UCSD-AML1 (cell line): ENCODE measurements around the gene ZNF576.
"Not testable (repeated sequence)": the region's sequence is repeated elsewhere in the genome, so short reads cannot be mapped to it uniquely, and the experiment has no call there.

Experiments used
- DNase-seq: peaks from one replicate; lab custom pipeline; 2025; ENCODE audit not compliant: unreplicated experiment; lab: John Stamatoyannopoulos, UW

Gene ZNF576

DNA sequence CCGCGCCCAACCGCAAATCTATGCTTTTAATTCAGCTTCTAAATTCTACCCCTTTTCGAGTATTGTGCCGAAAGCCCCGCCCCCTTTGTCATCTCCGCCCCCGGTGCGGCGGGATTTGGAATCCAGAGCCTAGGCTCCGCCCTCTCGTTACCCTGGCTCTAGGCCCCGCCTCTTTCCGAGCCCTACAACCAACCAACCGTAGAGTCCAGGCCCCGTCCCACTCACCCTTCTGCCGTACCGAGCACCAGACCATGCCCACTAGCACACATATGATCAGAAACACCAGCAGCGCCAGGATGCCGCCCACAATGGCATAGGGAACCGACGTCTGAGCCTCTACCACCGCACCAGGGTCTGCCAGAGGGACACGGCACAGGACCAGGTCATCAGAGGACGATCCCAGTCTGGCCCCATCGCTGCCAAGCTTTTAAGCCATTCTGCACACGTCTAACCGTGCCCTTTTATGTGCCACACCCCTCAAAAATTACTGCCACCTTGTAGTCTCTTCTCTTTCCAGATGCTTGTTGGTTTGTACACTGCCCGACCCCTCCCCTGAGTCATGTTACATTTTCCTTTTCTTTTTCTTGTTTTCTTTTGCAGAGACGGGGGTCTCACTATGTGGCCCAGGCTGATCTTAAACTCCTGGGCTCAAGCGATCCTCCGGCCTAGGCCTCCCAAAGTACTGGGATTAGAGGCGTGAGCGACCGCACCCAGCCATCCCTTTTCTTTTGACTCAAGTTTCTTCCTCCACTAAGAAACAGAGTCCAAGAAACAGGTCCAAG, 27.7 kb downstream of the ZNF576 start:
- no peak for DNase-seq

DNA sequence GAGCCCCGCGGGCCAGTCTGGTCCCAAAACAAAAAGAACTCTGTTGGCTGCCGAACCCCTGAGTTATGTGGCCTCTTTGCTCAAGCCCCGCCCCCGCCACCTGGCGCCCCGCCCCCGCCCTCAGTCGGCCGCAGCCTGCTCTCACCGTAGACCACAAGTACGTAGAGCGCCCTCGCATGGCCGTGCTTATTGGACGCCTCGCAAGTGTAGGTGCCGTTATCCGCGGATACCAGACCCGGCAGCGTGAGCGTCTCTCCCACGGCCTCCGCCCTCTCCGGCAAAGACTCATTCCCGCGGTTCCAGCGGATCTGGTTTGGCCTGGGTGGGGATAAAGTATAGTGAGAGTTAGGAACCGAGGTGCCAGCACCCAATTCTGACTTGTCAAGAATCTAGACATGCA, 28.5 kb downstream of the ZNF576 start:
- peak; percentile 85 for DNase-seq

GRCh38 chr19:43625918-43626579, 29.7 kb downstream of the ZNF576 start:
- peak; percentile 86 for DNase-seq

DNA sequence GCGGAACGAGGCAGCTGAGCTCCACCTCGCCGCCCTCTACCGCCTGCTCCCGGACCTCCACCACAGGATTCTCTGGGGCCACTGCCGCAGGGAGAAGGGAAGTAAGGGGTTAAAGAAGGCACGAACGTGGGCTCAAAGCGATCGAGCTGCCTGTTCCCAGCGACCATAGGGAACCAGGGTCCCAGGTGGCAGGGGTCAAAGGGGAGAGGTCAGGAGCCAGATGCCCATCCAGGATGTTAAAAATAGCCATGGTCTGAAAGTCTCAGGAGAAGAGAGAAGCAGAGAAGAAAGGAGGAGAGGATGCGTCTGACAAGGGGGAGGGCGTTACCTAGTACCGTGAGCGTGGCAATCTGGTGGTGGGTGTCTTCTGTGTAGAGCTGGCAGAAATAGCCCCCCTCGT, 30.4 kb downstream of the ZNF576 start:
- DNase-seq = no peak

- DNase-seq = no peak
Measured at GRCh38 chr19:43628646-43629326, 32.4 kb downstream of the ZNF576 start.

DNA sequence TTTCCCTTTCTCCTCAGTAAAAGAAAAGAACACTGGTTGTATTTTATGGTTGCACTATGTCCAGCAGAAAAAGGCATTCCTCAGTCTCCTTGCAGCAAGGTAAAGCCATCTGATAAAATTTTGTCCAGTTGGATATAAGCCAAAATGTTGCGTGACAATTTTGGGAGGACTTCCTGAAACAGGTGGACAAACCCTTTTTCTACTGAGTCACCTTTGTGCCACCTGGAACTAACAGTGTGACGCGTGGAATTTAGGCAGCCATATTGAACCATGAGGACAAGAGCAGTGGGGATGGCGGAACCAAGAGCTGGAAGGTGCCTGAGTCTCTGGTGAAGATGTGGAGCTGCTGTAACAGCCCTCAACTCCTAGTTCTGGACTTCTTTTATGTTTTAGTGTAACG, 35.1 kb downstream of the ZNF576 start:
- DNase-seq = no peak

DNA sequence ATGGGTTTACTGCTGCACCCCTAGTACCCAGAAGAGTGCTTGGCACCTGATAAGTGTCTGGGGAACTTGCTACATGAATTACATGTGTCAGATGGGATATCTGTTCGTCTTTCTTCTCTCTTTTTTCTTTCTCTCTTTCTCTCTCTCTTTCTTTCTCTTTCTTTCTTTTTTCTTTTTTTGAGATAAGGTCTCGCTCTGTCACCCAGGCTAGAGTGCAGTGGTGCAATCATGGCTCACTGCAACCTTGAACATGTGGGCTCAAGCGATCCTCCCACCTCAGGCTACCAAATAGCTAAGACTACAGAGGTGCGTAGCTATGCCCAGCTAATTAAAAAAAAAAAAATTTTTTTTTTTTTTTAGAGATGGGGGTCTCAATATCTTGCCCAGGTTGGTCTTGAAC, 37.1 kb downstream of the ZNF576 start:
- no peak for DNase-seq

DNA sequence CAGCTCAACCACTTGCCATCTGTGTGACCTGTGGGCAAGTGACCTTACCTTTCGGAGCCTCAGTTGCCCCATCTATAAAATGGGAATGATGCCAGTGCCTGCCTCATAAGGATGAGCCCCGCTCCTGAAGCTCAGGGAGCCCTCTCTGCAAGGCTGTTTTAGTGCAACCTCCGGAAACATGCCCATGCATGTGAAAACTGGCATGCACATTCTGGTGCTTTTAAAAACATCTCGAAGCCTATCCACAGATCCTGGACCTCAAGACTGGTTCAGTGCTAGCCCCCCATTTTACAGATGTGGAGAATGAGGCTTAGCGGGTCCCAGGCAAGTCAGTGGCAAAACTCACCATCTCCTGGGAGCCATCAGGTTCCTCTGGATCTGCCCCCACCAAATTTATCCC, 37.7 kb downstream of the ZNF576 start:
- no peak for DNase-seq

- no peak for DNase-seq
Measured at GRCh38 chr19:43634506-43634871, 38.1 kb downstream of the ZNF576 start.

- no peak for DNase-seq
Measured at GRCh38 chr19:43634872-43635560, 38.6 kb downstream of the ZNF576 start.

- DNase-seq = not testable (repeated sequence)
Measured at GRCh38 chr19:43635561-43635940, 39.2 kb downstream of the ZNF576 start.

GRCh38 chr19:43636121-43636683, 39.8 kb downstream of the ZNF576 start:
- no peak for DNase-seq

DNA sequence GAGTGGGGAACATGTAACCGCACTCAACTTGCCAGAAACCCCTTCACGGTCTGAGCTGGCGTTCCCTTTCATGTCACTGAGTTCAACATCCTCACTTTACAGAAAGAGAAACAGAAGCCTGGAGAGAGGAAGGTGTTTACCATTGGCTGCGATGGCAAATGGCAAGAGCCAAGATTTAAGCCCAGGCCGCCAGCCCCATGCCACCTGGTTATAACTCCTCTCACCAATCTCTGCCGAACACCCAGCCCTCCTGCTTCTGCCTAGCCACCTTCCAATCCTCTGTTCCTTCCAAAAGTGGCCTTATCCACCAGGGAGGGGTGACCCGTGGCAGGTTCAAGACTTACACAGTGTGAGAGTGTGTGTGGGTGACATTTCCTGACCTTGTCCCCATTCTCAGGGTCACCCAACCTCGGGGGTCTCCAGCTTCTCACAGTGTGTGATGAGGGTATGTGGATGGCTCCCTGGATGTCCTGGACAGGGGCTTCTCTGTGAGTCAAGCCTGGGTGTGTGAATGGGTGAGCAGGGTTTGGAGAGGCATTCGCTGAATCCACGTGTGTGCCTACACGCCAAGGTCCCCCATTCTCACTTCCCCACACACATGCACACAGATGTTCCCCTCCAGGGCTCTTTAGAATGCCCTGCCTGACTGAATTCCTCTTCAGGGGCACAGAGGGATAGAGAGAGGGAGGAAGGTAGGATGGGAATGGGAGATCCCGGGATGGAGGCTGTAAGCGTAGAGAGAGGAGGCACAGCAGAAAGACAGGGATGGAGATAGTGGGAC, 42.0 kb downstream of the ZNF576 start:
- no peak for DNase-seq

DNA sequence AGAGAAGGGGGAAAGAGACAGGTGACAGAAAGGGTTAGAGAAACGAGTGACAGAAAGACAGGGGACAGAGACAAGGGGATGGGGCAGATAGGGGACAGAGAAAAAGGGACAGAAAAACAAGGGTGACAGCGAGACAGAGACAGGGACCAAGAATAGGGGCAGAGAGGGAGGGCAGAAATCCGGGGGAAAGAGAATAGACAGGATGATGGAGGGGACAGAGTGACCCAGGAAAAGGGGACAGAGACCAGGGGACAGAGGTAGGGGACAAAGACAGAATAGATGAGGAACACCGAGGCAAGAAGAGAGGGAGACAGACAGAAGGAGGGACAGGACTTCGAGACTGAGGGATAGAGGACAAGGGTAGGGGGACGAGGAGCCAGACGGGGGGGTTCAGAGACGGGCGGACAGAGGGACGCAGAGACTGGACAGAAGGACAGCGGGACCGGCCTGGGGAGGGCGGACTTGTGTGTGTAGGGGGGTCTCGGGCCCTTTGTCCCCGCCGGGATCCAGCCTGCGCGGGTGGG, 42.7 kb downstream of the ZNF576 start:
- no peak for DNase-seq

GRCh38 chr19:43639519-43640423, 43.4 kb downstream of the ZNF576 start, which contains the start of gene CADM4:
Gene CADM4, minus strand, starts transcription at chr19:43639850. Its CDS starts 60 bp downstream, at chr19:43639790.
- no peak for DNase-seq

GRCh38 chr19:43640424-43640757, 44.0 kb downstream of the ZNF576 start:
- DNase-seq = no peak

- DNase-seq = no peak
Measured at GRCh38 chr19:43641333-43641732, 44.9 kb downstream of the ZNF576 start.

DNA sequence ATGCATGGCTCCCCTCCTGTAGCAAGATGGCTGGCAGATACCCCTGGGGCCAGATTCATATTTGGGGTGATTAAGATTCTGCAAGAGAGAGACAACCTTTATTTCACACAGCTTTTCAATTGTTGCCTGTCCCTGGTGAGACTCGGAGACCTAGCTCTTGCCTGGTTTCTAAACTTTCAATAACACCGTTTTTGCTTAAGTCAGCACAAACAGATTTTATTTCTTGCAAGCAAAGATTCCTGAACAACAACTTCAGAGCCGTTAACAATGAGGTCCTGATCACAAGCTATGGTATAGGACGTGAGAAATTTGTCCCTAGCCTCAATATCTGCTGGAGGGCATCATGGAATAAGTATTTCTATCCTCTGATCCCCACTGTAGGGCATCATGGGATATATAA, 46.1 kb downstream of the ZNF576 start:
- DNase-seq = no peak

DNA sequence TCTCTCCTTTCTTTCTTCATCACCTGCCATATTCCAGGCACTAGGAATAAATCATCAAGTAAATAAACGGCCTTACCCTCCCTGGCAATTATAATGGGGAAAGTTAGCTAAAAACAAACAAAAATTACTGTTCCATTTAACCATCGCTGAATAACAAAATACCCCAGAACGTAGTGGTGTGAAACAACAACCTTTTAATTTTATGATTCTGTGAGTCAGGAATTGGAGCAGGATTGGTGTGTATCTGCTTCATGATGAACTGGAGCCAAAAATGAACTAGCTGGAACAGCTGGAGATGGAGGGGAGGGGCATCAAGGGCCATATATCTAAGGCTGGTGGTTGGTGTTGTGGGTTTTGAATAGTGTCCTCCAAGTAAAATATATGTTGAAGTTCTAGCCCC, 46.9 kb downstream of the ZNF576 start:
- no peak for DNase-seq
